HCT116 (cell line): ENCODE data around the gene NPPC. TPM values are rescaled to one million over a fixed set of nuclear protein-coding genes. Genes with fewer than 3 reads are reported as not detected.

Experiments used
- ATAC-seq: fragments of 200-7000 bp; cut with Tn5 transposase; 2 replicates; pipeline ENCODE4 v1.9.1; 2020; ENCODE audit warnings: mild to moderate bottlenecking, moderate library complexity
- BruUV-seq: library from RNA; stranded (reverse); fragments of 400-500 nt; replicated peaks from 2 replicates; lab custom pipeline; 2021; lab: Mats Ljungman, UMichigan
- CTCF ChIA-PET: fragments of 300-600 bp; sonication (Branson Sonifier 250); formaldehyde crosslinking; loops from one replicate; lab custom pipeline; 2021; ENCODE audit warnings: antibody characterized with exemption; lab: Charles Lee
- POLR2A ChIA-PET: fragments of 300-600, 350-600 bp; sonication (Branson Sonifier 250); formaldehyde crosslinking; loops from one replicate; lab custom pipeline; 2021; ENCODE audit warnings: antibody characterized with exemption; lab: Charles Lee
- RAD21 ChIA-PET, 2 experiments: fragments of 300-600 bp; sonication (Branson Sonifier 250); formaldehyde crosslinking; loops; one replicate each; lab custom pipeline; 2023; ENCODE audit warnings: low total read pairs in 2 of 2; ENCODE audit not compliant: uncharacterized antibody in 2 of 2, unreplicated experiment in 2 of 2, low non-redundant PET in 1 of 2; lab: Charles Lee
- DNase-seq: peaks from one replicate; pipeline ENCODE4 v3.0.0-alpha.2; 2010; ENCODE audit warnings: low read depth, low spot score
- H2AFZ ChIP-seq: fragments of 200-600 bp; shearing (Covaris generic), sonication (generic); 2 replicates; pipeline ENCODE4 v1.6.1; 2017; ENCODE audit warnings: low read depth, mixed run types, mixed read lengths, antibody characterized with exemption, low read length; ENCODE audit not compliant: poor library complexity, severe bottlenecking
- H3K27ac ChIP-seq: 2 replicates; pipeline ENCODE4 v1.5.1; 2012; ENCODE audit warnings: low read depth, low read length
- H3K27me3 ChIP-seq: fragments of 200-600 bp; sonication (generic); 2 replicates; pipeline ENCODE4 v1.6.1; 2016; ENCODE audit warnings: mixed run types, low read length, mixed read lengths; ENCODE audit not compliant: insufficient read depth
- H3K36me3 ChIP-seq, 2 experiments: fragments of 200-500 bp in 1 of 2; fragments of 200-600 bp in 1 of 2; sonication (Bioruptor generic) in 1 of 2; sonication (generic) in 1 of 2; 2 replicates each; pipeline versions ENCODE4 v1.5.1 to v1.6.1; 2014 to 2016; ENCODE audit warnings: low read length in 2 of 2, inconsistent platforms in 1 of 2, mixed read lengths in 1 of 2, mixed run types in 1 of 2; ENCODE audit not compliant: insufficient read depth in 2 of 2, control insufficient read depth in 1 of 2
- H3K4me1 ChIP-seq, 2 experiments: fragments of 200-600 bp in 1 of 2; sonication (generic) in 1 of 2; 2 replicates each; pipeline versions ENCODE4 v1.5.1 to v1.6.1; 2012 to 2017; ENCODE audit warnings: low read length in 2 of 2, inconsistent platforms in 1 of 2, mild to moderate bottlenecking in 1 of 2, mixed read lengths in 1 of 2, mixed run types in 1 of 2, moderate library complexity in 1 of 2; ENCODE audit not compliant: insufficient read depth in 2 of 2, control insufficient read depth in 1 of 2
- H3K4me2 ChIP-seq: fragments of 200-600 bp; sonication (generic); 2 replicates; pipeline ENCODE4 v1.6.1; 2017; ENCODE audit warnings: mixed run types, low read length, mixed read lengths
- H3K4me3 ChIP-seq, 2 experiments: fragments of 200-600 bp in 1 of 2; sonication (generic) in 1 of 2; replicated peaks in 1 of 2; 2 replicates each; pipeline ENCODE4 v1.5.1; 2011 to 2016; ENCODE audit warnings: low read length in 2 of 2, control low read depth in 1 of 2, low read depth in 1 of 2, mild to moderate bottlenecking in 1 of 2, mixed read lengths in 1 of 2, mixed run types in 1 of 2
- H3K79me2 ChIP-seq: fragments of 200-600 bp; sonication (generic); 2 replicates; pipeline ENCODE4 v1.6.1; 2017; ENCODE audit warnings: mild to moderate bottlenecking, mixed run types, low read length, moderate library complexity, mixed read lengths; ENCODE audit not compliant: insufficient read depth
- H3K9ac ChIP-seq: fragments of 200-600 bp; sonication (generic); 2 replicates; pipeline ENCODE4 v1.6.1; 2016; ENCODE audit warnings: low read length, mixed read lengths
- H3K9me2 ChIP-seq: fragments of 200-600 bp; sonication (generic), shearing (Covaris generic); 2 replicates; pipeline ENCODE4 v1.6.1; 2017; ENCODE audit warnings: mixed run types, mild to moderate bottlenecking, moderate library complexity; ENCODE audit not compliant: insufficient read depth
- H3K9me3 ChIP-seq, 2 experiments: fragments of 200-500 bp in 1 of 2; fragments of 200-600 bp in 1 of 2; sonication (Bioruptor generic) in 1 of 2; sonication (generic) in 1 of 2; 2 replicates each; pipeline ENCODE4 v1.6.1; 2014 to 2017; ENCODE audit warnings: low read length in 2 of 2, mixed read lengths in 2 of 2, inconsistent platforms in 1 of 2, low read depth in 1 of 2, mild to moderate bottlenecking in 1 of 2, mixed run types in 1 of 2, moderate library complexity in 1 of 2; ENCODE audit not compliant: control insufficient read depth in 1 of 2, insufficient read depth in 1 of 2
- H4K20me1 ChIP-seq: fragments of 200-600 bp; sonication (generic), shearing (Covaris generic); 2 replicates; pipeline ENCODE4 v1.6.1; 2017; ENCODE audit warnings: mixed run types, mild to moderate bottlenecking, moderate library complexity; ENCODE audit not compliant: insufficient read depth
- CTCF ChIP-seq, 3 experiments: fragments of 200-600 bp in 1 of 3; sonication (generic) in 1 of 3; IDR thresholded peaks in 2 of 3; conservative IDR thresholded peaks in 1 of 3; 2 replicates each; pipeline ENCODE4 v1.5.1; 2012 to 2017; ENCODE audit warnings: low read depth in 2 of 3, low read length in 2 of 3, antibody characterized with exemption in 1 of 3, borderline replicate concordance in 1 of 3, control low read depth in 1 of 3, mild to moderate bottlenecking in 1 of 3, mixed read lengths in 1 of 3, mixed run types in 1 of 3, moderate library complexity in 1 of 3; ENCODE audit not compliant: insufficient read depth in 1 of 3
- ELF1 ChIP-seq: IDR thresholded peaks from 2 replicates; pipeline ENCODE4 v1.6.1; 2012; ENCODE audit warnings: low read depth, borderline replicate concordance
- FOSL1 ChIP-seq: IDR thresholded peaks from 2 replicates; pipeline ENCODE4 v1.6.1; 2012; ENCODE audit warnings: low read depth
- JUND ChIP-seq: IDR thresholded peaks from 2 replicates; pipeline ENCODE4 v1.6.1; 2012
- MAX ChIP-seq: IDR thresholded peaks from 2 replicates; pipeline ENCODE4 v1.6.1; 2012
- RAD21 ChIP-seq: IDR thresholded peaks from 2 replicates; pipeline ENCODE4 v1.6.1; 2012; ENCODE audit warnings: low read depth, mild to moderate bottlenecking
- REST ChIP-seq: IDR thresholded peaks from 2 replicates; pipeline ENCODE4 v1.6.1; 2012; ENCODE audit warnings: low read depth
- SP1 ChIP-seq: IDR thresholded peaks from 2 replicates; pipeline ENCODE4 v1.6.1; 2012; ENCODE audit warnings: low read depth
- ZNF274 ChIP-seq: fragments of 200-500 bp; sonication (Bioruptor generic); IDR thresholded peaks from 2 replicates; pipeline ENCODE4 v1.6.1; 2014; ENCODE audit warnings: mild to moderate bottlenecking, low read depth, low read length, inconsistent platforms
- intact Hi-C: fragments of 100-400 bp; cut with micrococcal nuclease; formaldehyde crosslinking; loops from 2 replicates; pipeline ENCODE4 v1.10.0; 2022
- total RNA-seq: library from RNA; stranded (reverse); gene quantifications from one replicate; pipeline ENCODE4 v1.2.1, GENCODE V29; 2021; ENCODE audit not compliant: unreplicated experiment

The NPPC gene
- total RNA-seq, 1 experiment from 2014 or later, result 0.52 TPM

GRCh38 chr2:231902598-231902997, 23.6 kb downstream of the NPPC start:
- BruUV-seq, result no TSS peak

More at GRCh38 chr2:231902598-231902997, 23.6 kb downstream of the NPPC start:
- Histone ChIP-seq H4K20me1 (no peaks in the 10 kb centered on the region), H3K9ac (no peak overlapping the region), H2AFZ (no peak overlapping the region), H3K4me1 (peaks cover 7 to 25% of the 10 kb centered on the region in 2 experiments; a peak in 3 of 4 replicates), H3K27me3 (no peaks in the 10 kb centered on the region), H3K4me3 (no peak overlapping the region), H3K4me2 (no peak overlapping the region), H3K79me2 (no peaks in the 10 kb centered on the region), H3K9me3 (no peaks in the 10 kb centered on the region), H3K9me2 (no peaks in the 10 kb centered on the region), H3K36me3 (no peaks in the 10 kb centered on the region), H3K27ac (no peak overlapping the region)
- CTCF ChIA-PET, result no interaction called here
- intact Hi-C loops, result no loop called here
- DNase-seq, result no peak
- POLR2A ChIA-PET, result no interaction called here
- RAD21 ChIA-PET, result interaction anchor here in 1 of 2 experiments (0.5 kb wide), 1 partner anchor 475 kb away, joined by 4 read pairs; no protein-coding TSS in a partner anchor
- ATAC-seq, result no peak
- TF ChIP-seq MAX (no peak), REST (no peak), CTCF (IDR thresholded peaks at IDR 0.05 in 2 of 3, conservative IDR thresholded peaks at IDR 0.05 in 1 of 3; ENCODE audit: borderline replicate concordance in 1 of 3, insufficient read depth in 1 of 3, low read depth in 2 of 3, low read length in 2 of 3) (no peak), FOSL1 (no peak), SP1 (no peak), JUND (no peak), RAD21 (no peak), ZNF274 (no peak), ELF1 (no peak)
